ENCODE results near the gene S100G. TPM values are rescaled to one million over a fixed set of nuclear protein-coding genes. Genes with fewer than 3 reads are reported as not detected.

The S100G gene
- polyA plus RNA-seq, 1 of the 3 experiments (the other 2 are of a cell fraction): not detected

DNA sequence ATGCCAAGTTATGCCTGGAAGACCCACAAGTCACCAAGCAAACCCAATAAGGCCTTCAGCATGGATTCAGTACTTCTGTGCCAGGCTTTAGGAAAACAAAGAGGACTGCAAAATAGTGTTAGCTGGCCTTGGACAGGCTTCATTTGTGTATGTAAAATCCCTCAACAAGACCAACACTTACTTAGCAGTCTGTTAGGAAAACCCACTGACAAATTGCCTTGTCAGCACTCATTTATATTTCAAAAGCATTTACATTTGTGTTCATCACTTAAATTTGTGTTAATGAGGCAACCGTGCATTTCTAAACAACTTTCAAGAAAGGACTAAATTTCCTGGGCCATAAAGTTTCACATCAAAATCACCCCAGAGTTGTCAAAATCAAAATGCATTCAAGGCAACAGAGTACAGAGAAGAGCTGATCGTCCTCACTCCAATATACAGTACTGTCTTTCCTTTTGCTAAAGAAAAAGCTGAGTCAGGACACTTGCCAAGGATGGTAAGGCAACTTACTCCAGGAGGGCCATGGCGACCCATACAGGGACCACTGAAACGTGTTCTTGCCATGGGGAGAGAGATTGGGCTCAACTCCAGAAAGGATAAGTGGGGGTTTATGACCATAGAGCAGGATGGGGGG is 1.6 kb downstream of the S100G start:
- Histone ChIP-seq H2AFZ (ENCODE audit: low read depth) (no peak overlapping the region), H3K4me3 (ENCODE audit: low read depth in 2 of 2, low read length in 1 of 2) (no peak overlapping the region), H3K27me3 (ENCODE audit: insufficient read depth) (no peaks in the 10 kb centered on the region), H3K4me1 (ENCODE audit: control insufficient read depth in 1 of 2, insufficient read depth in 2 of 2, low read depth in 1 of 2, low read length in 1 of 2) (peaks cover 0 to 21% of the 10 kb centered on the region in 2 experiments; a peak in 1 of 4 replicates), H3K4me2 (no peak overlapping the region), H4K20me1 (ENCODE audit: insufficient read depth) (no peaks in the 10 kb centered on the region), H3K27ac (ENCODE audit: low read depth in 2 of 2, low read length in 1 of 2) (no peak overlapping the region), H3K9me3 (no peaks in the 10 kb centered on the region), H3K9me2 (no peaks in the 10 kb centered on the region), H3F3A (replicated peaks; ENCODE audit: insufficient read depth) (no peaks in the 10 kb centered on the region), H3K36me3 (replicated peaks in 1 of 2; ENCODE audit: control insufficient read depth in 1 of 2, insufficient read depth in 2 of 2, low read length in 1 of 2) (peaks cover 0 to 5% of the 10 kb centered on the region in 2 experiments), H3K79me2 (ENCODE audit: insufficient read depth) (no peaks in the 10 kb centered on the region), H3K9ac (no peak overlapping the region)
- TF ChIP-seq GATA2 (CRISPR knock-in tag; IDR thresholded peaks at IDR 0.05): no peak
- no peak for TF ChIP-seq USF2 (IDR thresholded peaks at IDR 0.05; ENCODE audit: borderline replicate concordance, low read depth, low read length)
- no peak for TF ChIP-seq SMC3 (IDR thresholded peaks at IDR 0.05; ENCODE audit: low read depth, low read length)
- TF ChIP-seq RFX5 (IDR thresholded peaks at IDR 0.05; ENCODE audit: low read length): no peak
- TF ChIP-seq YY1 (IDR thresholded peaks at IDR 0.05; ENCODE audit: low read depth): no peak
- TF ChIP-seq GABPA (IDR thresholded peaks at IDR 0.05; ENCODE audit: low read depth): no peak
- no peak for TF ChIP-seq CHD2 (IDR thresholded peaks at IDR 0.05; ENCODE audit: low read length, partially characterized antibody)
- TF ChIP-seq, protein P1, sequence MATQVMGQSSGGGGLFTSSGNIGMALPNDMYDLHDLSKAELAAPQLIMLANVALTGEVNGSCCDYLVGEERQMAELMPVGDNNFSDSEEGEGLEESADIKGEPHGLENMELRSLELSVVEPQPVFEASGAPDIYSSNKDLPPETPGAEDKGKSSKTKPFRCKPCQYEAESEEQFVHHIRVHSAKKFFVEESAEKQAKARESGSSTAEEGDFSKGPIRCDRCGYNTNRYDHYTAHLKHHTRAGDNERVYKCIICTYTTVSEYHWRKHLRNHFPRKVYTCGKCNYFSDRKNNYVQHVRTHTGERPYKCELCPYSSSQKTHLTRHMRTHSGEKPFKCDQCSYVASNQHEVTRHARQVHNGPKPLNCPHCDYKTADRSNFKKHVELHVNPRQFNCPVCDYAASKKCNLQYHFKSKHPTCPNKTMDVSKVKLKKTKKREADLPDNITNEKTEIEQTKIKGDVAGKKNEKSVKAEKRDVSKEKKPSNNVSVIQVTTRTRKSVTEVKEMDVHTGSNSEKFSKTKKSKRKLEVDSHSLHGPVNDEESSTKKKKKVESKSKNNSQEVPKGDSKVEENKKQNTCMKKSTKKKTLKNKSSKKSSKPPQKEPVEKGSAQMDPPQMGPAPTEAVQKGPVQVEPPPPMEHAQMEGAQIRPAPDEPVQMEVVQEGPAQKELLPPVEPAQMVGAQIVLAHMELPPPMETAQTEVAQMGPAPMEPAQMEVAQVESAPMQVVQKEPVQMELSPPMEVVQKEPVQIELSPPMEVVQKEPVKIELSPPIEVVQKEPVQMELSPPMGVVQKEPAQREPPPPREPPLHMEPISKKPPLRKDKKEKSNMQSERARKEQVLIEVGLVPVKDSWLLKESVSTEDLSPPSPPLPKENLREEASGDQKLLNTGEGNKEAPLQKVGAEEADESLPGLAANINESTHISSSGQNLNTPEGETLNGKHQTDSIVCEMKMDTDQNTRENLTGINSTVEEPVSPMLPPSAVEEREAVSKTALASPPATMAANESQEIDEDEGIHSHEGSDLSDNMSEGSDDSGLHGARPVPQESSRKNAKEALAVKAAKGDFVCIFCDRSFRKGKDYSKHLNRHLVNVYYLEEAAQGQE (IDR thresholded peaks at IDR 0.05; ENCODE audit: low read depth, low read length): no peak
- no peak for TF ChIP-seq EZH2phosphoT487 (IDR thresholded peaks at IDR 0.05; ENCODE audit: borderline replicate concordance, low read depth)
- TF ChIP-seq PBX3 (IDR thresholded peaks at IDR 0.05): no peak
- TF ChIP-seq, protein P2, sequence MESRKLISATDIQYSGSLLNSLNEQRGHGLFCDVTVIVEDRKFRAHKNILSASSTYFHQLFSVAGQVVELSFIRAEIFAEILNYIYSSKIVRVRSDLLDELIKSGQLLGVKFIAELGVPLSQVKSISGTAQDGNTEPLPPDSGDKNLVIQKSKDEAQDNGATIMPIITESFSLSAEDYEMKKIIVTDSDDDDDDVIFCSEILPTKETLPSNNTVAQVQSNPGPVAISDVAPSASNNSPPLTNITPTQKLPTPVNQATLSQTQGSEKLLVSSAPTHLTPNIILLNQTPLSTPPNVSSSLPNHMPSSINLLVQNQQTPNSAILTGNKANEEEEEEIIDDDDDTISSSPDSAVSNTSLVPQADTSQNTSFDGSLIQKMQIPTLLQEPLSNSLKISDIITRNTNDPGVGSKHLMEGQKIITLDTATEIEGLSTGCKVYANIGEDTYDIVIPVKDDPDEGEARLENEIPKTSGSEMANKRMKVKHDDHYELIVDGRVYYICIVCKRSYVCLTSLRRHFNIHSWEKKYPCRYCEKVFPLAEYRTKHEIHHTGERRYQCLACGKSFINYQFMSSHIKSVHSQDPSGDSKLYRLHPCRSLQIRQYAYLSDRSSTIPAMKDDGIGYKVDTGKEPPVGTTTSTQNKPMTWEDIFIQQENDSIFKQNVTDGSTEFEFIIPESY (IDR thresholded peaks at IDR 0.05; ENCODE audit: borderline replicate concordance, low read depth): no peak
- TF ChIP-seq TEAD4 (IDR thresholded peaks at IDR 0.05; ENCODE audit: borderline replicate concordance, insufficient read depth): no peak
- TF ChIP-seq MEF2A (IDR thresholded peaks at IDR 0.05; ENCODE audit: borderline replicate concordance, low read depth): no peak
- no peak for TF ChIP-seq EP300 (IDR thresholded peaks at IDR 0.05; ENCODE audit: borderline replicate concordance in 1 of 2, low read depth in 1 of 2, low read length in 1 of 2)
- no peak for TF ChIP-seq JUND (IDR thresholded peaks at IDR 0.05)
- TF ChIP-seq FOSL2 (IDR thresholded peaks at IDR 0.05; ENCODE audit: borderline replicate concordance, low read depth): no peak
- TF ChIP-seq IRF3 (IDR thresholded peaks at IDR 0.05; ENCODE audit: low read depth, low read length): no peak
- ChIA-PET CTCF (no interaction called here), POLR2A (interaction anchor here (0.6 kb wide), 1 partner anchor 34 kb away, joined by 3 read pairs; no protein-coding TSS in a partner anchor)
- WGBS (ENCODE audit: low lambda C conversion rate): 77% methylated on average over 4 of the region's 4 CpGs
- no peak for DNase-seq
